Chondrocyte (in vitro differentiated cells): Measurements from ENCODE around the gene FOXP4. TPM values are rescaled to one million over a fixed set of nuclear protein-coding genes. Genes with fewer than 3 reads are reported as not detected.

Experiments
- DNase-seq: peaks from one replicate; pipeline ENCODE4 v3.0.0; 2021; ENCODE audit warnings: mixed read lengths, low spot score
- H3K27ac Mint-ChIP-seq: one replicate; pipeline ENCODE4 v1.8.0; 2021; ENCODE audit warnings: mild to moderate bottlenecking, moderate library complexity, mixed read lengths; ENCODE audit not compliant: unreplicated experiment
- H3K27me3 Mint-ChIP-seq: 2 replicates; pipeline ENCODE4 v1.8.0; 2021; ENCODE audit warnings: low read depth, mixed read lengths
- H3K36me3 Mint-ChIP-seq: 2 replicates; pipeline ENCODE4 v1.8.0; 2021; ENCODE audit warnings: low read depth, mixed read lengths
- H3K4me1 Mint-ChIP-seq: 2 replicates; pipeline ENCODE4 v1.8.0; 2021; ENCODE audit warnings: low read depth, mild to moderate bottlenecking, mixed read lengths
- H3K4me3 Mint-ChIP-seq: one replicate; pipeline ENCODE4 v1.8.0; 2021; ENCODE audit warnings: mild to moderate bottlenecking, moderate library complexity, mixed read lengths; ENCODE audit not compliant: unreplicated experiment
- H3K9me3 Mint-ChIP-seq: 2 replicates; pipeline ENCODE4 v1.8.0; 2021; ENCODE audit warnings: low read depth, mixed read lengths
- CTCF ChIP-seq: fragments of 200-600 bp; sonication (generic); IDR thresholded peaks from 2 replicates; pipeline ENCODE4 v1.5.0; 2021; ENCODE audit warnings: antibody characterized with exemption, mild to moderate bottlenecking, moderate library complexity
- total RNA-seq: library from RNA; stranded (reverse); gene quantifications from 3 replicates; pipeline ENCODE4 v1.2.1, GENCODE V29; 2021

Gene FOXP4
- total RNA-seq, 1 donor from 2014 or later: 18.6 TPM

GRCh38 chr6:41500561-41500960, 45.6 kb upstream of the FOXP4 start:
- Mint-ChIP-seq H3K4me1 (peaks cover 27% of the 10 kb centered on the region), H3K4me3 (no peak overlapping the region), H3K9me3 (no peaks in the 10 kb centered on the region), H3K36me3 (no peaks in the 10 kb centered on the region), H3K27me3 (peaks cover 2% of the 10 kb centered on the region), H3K27ac (no peak overlapping the region)
- TF ChIP-seq CTCF: no peak
- DNase-seq: no peak

GRCh38 chr6:41502566-41502916, 43.6 kb upstream of the FOXP4 start:
- H3K27me3 Mint-ChIP-seq: no peaks in the 10 kb centered on the region
- peaks cover 31% of the 10 kb centered on the region for H3K4me1 Mint-ChIP-seq
- no peak overlapping the region for H3K27ac Mint-ChIP-seq
- no peaks in the 10 kb centered on the region for H3K36me3 Mint-ChIP-seq
- DNase-seq: no peak
- H3K9me3 Mint-ChIP-seq: no peaks in the 10 kb centered on the region
- H3K4me3 Mint-ChIP-seq: no peak overlapping the region
- no peak for TF ChIP-seq CTCF

GRCh38 chr6:41502917-41503671, 43.1 kb upstream of the FOXP4 start:
- no peak for TF ChIP-seq CTCF
- Mint-ChIP-seq H3K36me3 (no peaks in the 10 kb centered on the region), H3K9me3 (no peaks in the 10 kb centered on the region), H3K4me1 (peaks cover 31% of the 10 kb centered on the region), H3K4me3 (peak overlapping the region; percentile 38), H3K27me3 (peaks cover 2% of the 10 kb centered on the region), H3K27ac (peak overlapping the region; percentile 41)
- no peak for DNase-seq

GRCh38 chr6:41503827-41504465, 42.2 kb upstream of the FOXP4 start:
- H3K4me3 Mint-ChIP-seq: peak overlapping the region; percentile 51
- peaks cover 31% of the 10 kb centered on the region for H3K4me1 Mint-ChIP-seq
- DNase-seq: no peak
- peaks cover 2% of the 10 kb centered on the region for H3K27me3 Mint-ChIP-seq
- no peaks in the 10 kb centered on the region for H3K36me3 Mint-ChIP-seq
- no peak for TF ChIP-seq CTCF
- H3K9me3 Mint-ChIP-seq: no peaks in the 10 kb centered on the region
- peak overlapping the region; percentile 67 for H3K27ac Mint-ChIP-seq

GRCh38 chr6:41504466-41505121, 41.6 kb upstream of the FOXP4 start:
- DNase-seq: no peak
- peak overlapping the region; percentile 67 for H3K27ac Mint-ChIP-seq
- TF ChIP-seq CTCF: no peak
- no peaks in the 10 kb centered on the region for H3K36me3 Mint-ChIP-seq
- H3K27me3 Mint-ChIP-seq: peaks cover 8% of the 10 kb centered on the region
- peaks cover 31% of the 10 kb centered on the region for H3K4me1 Mint-ChIP-seq
- H3K4me3 Mint-ChIP-seq: peak overlapping the region; percentile 51
- H3K9me3 Mint-ChIP-seq: no peaks in the 10 kb centered on the region
